GM12878 (cell line): ENCODE measurements around the gene INCA1. TPM values are rescaled to one million over a fixed set of nuclear protein-coding genes. Genes with fewer than 3 reads are reported as not detected.
A peak's percentile ranks its signal among the peaks of the same experiment; 100 is the strongest.

Experiments
- ATAC-seq: fragments of 200-7000 bp; cut with Tn5 transposase; 3 replicates; pipeline ENCODE4 v1.9.1; 2020; ENCODE audit warnings: mild to moderate bottlenecking, moderate library complexity
- BruUV-seq: library from RNA; stranded (reverse); fragments of 400-500 nt; replicated peaks from 2 replicates; lab custom pipeline; 2021; lab: Mats Ljungman, UMichigan
- CTCF ChIA-PET: fragments of 300-600 bp; sonication (Branson Sonifier 250); formaldehyde crosslinking; extraction: SDS; loops from one replicate; lab custom pipeline; 2021; ENCODE audit warnings: inconsistent platforms; lab: Yijun Ruan, JAX
- POLR2A ChIA-PET: fragments of 350-600 bp; formaldehyde crosslinking; extraction: SDS; loops from one replicate; lab custom pipeline; 2021; ENCODE audit warnings: inconsistent platforms; lab: Charles Lee
- RAD21 ChIA-PET: fragments of 300-600 bp; sonication (Branson Sonifier 250); formaldehyde crosslinking; loops from one replicate; lab custom pipeline; 2023; ENCODE audit warnings: antibody characterized with exemption; ENCODE audit not compliant: unreplicated experiment; lab: Charles Lee
- SMC1A ChIA-PET: fragments of 300-600 bp; sonication (Branson Sonifier 250); formaldehyde crosslinking; loops from one replicate; lab custom pipeline; 2023; ENCODE audit not compliant: unreplicated experiment, uncharacterized antibody; lab: Charles Lee
- DNase-seq: peaks from one replicate; pipeline ENCODE4 v3.0.0-alpha.2; 2011; ENCODE audit warnings: low read depth, low spot score
- FAIRE-seq: peaks from 3 replicates; lab custom pipeline; 2011; peaks lifted over from hg19 to GRCh38; lab: Jason Lieb, UNC
- H2AFZ ChIP-seq: 2 replicates; pipeline ENCODE4 v1.6.0; 2011; ENCODE audit warnings: low read depth, low read length, control low read depth; ENCODE audit not compliant: control insufficient read depth
- H3K27ac ChIP-seq: 2 replicates; pipeline ENCODE4 v1.5.1; 2011; ENCODE audit warnings: control low read depth; ENCODE audit not compliant: control insufficient read depth, insufficient read depth
- H3K27me3 ChIP-seq, 2 experiments: replicated peaks in 1 of 2; 2 replicates each; pipeline versions ENCODE4 v1.6.0 to v1.6.1; 2011; ENCODE audit warnings: low read length in 1 of 2; ENCODE audit not compliant: control insufficient read depth in 2 of 2, insufficient read depth in 2 of 2
- H3K36me3 ChIP-seq, 2 experiments: 2 replicates each; pipeline ENCODE4 v1.5.1; 2011; ENCODE audit warnings: low read length in 1 of 2; ENCODE audit not compliant: control insufficient read depth in 2 of 2, insufficient read depth in 2 of 2
- H3K4me1 ChIP-seq: 2 replicates; pipeline ENCODE4 v1.6.1; 2011; ENCODE audit warnings: mild to moderate bottlenecking, low read length, moderate library complexity, mixed read lengths; ENCODE audit not compliant: control insufficient read depth, insufficient read depth
- H3K4me2 ChIP-seq: 2 replicates; pipeline ENCODE4 v1.6.0; 2011; ENCODE audit warnings: control low read depth; ENCODE audit not compliant: control insufficient read depth, insufficient read depth
- H3K4me3 ChIP-seq: fragments of 200-600 bp; sonication (generic); 2 replicates; pipeline ENCODE4 v1.5.1; 2016
- H3K79me2 ChIP-seq: 2 replicates; pipeline ENCODE4 v1.6.0; 2011; ENCODE audit warnings: low read length; ENCODE audit not compliant: control insufficient read depth, insufficient read depth
- H3K9ac ChIP-seq: 2 replicates; pipeline ENCODE4 v1.8.0; 2011; ENCODE audit warnings: low read length, control low read depth, mixed read lengths; ENCODE audit not compliant: control insufficient read depth, insufficient read depth
- H3K9me3 ChIP-seq: replicated peaks from 3 replicates; pipeline ENCODE4 v1.5.1; 2011; ENCODE audit warnings: mild to moderate bottlenecking, low read length; ENCODE audit not compliant: control insufficient read depth, insufficient read depth
- H4K20me1 ChIP-seq: 2 replicates; pipeline ENCODE4 v1.6.0; 2011; ENCODE audit not compliant: control insufficient read depth, insufficient read depth
- BCL3 ChIP-seq: IDR thresholded peaks from 2 replicates; pipeline ENCODE4 v1.6.1; 2011; ENCODE audit warnings: borderline replicate concordance, low read depth, mild to moderate bottlenecking, moderate library complexity, low read length; ENCODE audit not compliant: insufficient read depth, poor library complexity, severe bottlenecking
- CREB1 ChIP-seq: IDR thresholded peaks from 2 replicates; pipeline ENCODE4 v1.6.1; 2012; ENCODE audit warnings: low read depth, mild to moderate bottlenecking, inconsistent platforms
- CREM ChIP-seq: IDR thresholded peaks from 2 replicates; pipeline ENCODE4 v1.6.1; 2014; ENCODE audit warnings: antibody characterized with exemption, low read depth
- NFIC ChIP-seq: IDR thresholded peaks from 2 replicates; pipeline ENCODE4 v1.6.1; 2012; ENCODE audit warnings: low read depth, mild to moderate bottlenecking, inconsistent platforms, low read length, moderate library complexity
- PAX8 ChIP-seq: fragments of 450-650 bp; IDR thresholded peaks from 2 replicates; pipeline ENCODE4 v1.6.1; 2017; ENCODE audit warnings: mild to moderate bottlenecking, moderate library complexity
- PKNOX1 ChIP-seq: fragments of 450-650 bp; IDR thresholded peaks from 2 replicates; pipeline ENCODE4 v1.6.1; 2016; ENCODE audit warnings: mild to moderate bottlenecking
- POLR2AphosphoS2 ChIP-seq: IDR thresholded peaks from 2 replicates; pipeline ENCODE4 v1.6.1; 2011; ENCODE audit warnings: low read depth, mild to moderate bottlenecking, low read length, improper control_type of control experiment, moderate library complexity
- RBBP5 ChIP-seq: fragments of 200-600 bp; sonication (generic); conservative IDR thresholded peaks from 2 replicates; pipeline ENCODE4 v1.6.1; 2016
- RFX5 ChIP-seq: IDR thresholded peaks from 2 replicates; pipeline ENCODE4 v1.6.1; 2011; ENCODE audit warnings: low read depth, low read length, improper control_type of control experiment
- RUNX3 ChIP-seq: IDR thresholded peaks from 2 replicates; pipeline ENCODE4 v1.6.1; 2012; ENCODE audit warnings: low read length, inconsistent platforms
- SIX5 ChIP-seq: IDR thresholded peaks from 2 replicates; pipeline ENCODE4 v1.6.1; 2011; ENCODE audit warnings: mild to moderate bottlenecking, low read depth, low read length, moderate library complexity; ENCODE audit not compliant: severe bottlenecking
- SKIL ChIP-seq: fragments of 450-650 bp; IDR thresholded peaks from 2 replicates; pipeline ENCODE4 v1.6.1; 2017; ENCODE audit warnings: mild to moderate bottlenecking, low read depth, inconsistent platforms; ENCODE audit not compliant: poor library complexity, severe bottlenecking
- SMARCA5 ChIP-seq: fragments of 450-650 bp; IDR thresholded peaks from 2 replicates; pipeline ENCODE4 v1.6.1; 2017; ENCODE audit warnings: mild to moderate bottlenecking
- SREBF1 ChIP-seq: IDR thresholded peaks from 2 replicates; pipeline ENCODE4 v1.6.1; 2012; ENCODE audit warnings: mild to moderate bottlenecking, low read length
- WGBS: methylation state at CpG from one replicate; pipeline ENCODE4 v1.1.6; 2016; ENCODE audit warnings: low lambda C conversion rate; ENCODE audit not compliant: insufficient replicate concordance, insufficient coverage; ENCODE audit errors: missing lambda C conversion rate; 5-methylcytosine and 5-hydroxymethylcytosine counted together
- in situ Hi-C: fragments of 300-500 bp; cut with MboI; formaldehyde crosslinking; loops from 9 replicates; pipeline ENCODE4 v1.14.3; 2018; ENCODE audit warnings: mixed read lengths
- intact Hi-C: fragments of 100-400 bp; cut with micrococcal nuclease; formaldehyde crosslinking; loops from one replicate; pipeline ENCODE4 v1.14.2; 2022; ENCODE audit not compliant: unreplicated experiment
- polyA plus RNA-seq, 11 experiments: library from polyadenylated mRNA; depleted of rRNA in 4 of 11; unstranded in 6 of 11; stranded (reverse) in 5 of 11; fragments of >200 nt; fragmentation: Nextera tagmentation in 4 of 11; fragmentation: Illumina TruSeq in 1 of 11; extraction: Ambion mirVana in 4 of 11; extraction: Trizol in 1 of 11; gene quantifications; 1 replicate in 1 of 11; 2 replicates in 10 of 11; pipeline versions ENCODE4 v1.2.1 to v1.2.3, GENCODE V29; 2011 to 2016; ENCODE audit warnings: inconsistent platforms in 2 of 11, missing spikeins in 2 of 11, low read depth in 1 of 11
- total RNA-seq, 4 experiments: library from RNA; depleted of rRNA in 3 of 4; stranded (reverse); fragments of >200 nt in 3 of 4; fragmentation: Illumina TruSeq in 1 of 4; extraction: Trizol in 1 of 4; gene quantifications; 2 replicates each; pipeline versions ENCODE4 v1.2.1 to v1.2.3, GENCODE V29; 2013 to 2021

The INCA1 gene
- total and polyA plus RNA-seq, 10 of the 15 experiments (the other 5 are each of a cell fraction or from before 2014, with no cell fraction given): 0.19 to 1.8 (median 0.45) TPM

GRCh38 chr17:4970273-4970672 lies 27.0 kb downstream of the INCA1 start (continued):
- no peak for TF ChIP-seq SREBF1
- TF ChIP-seq, all 136 proteins: peak for 0

GRCh38 chr17:4969551-4970173 lies 27.7 kb downstream of the INCA1 start:
- Histone ChIP-seq H3K27ac (no peak overlapping the region), H3K4me2 (peak overlapping the region; percentile 99; the same call in 1 of the 2 replicates), H3K4me1 (peaks cover 14% of the 10 kb centered on the region), H3K36me3 (peaks cover 13 to 18% of the 10 kb centered on the region in 2 experiments; a peak in 3 of 4 replicates), H3K79me2 (peaks cover 29% of the 10 kb centered on the region), H3K27me3 (no peaks in the 10 kb centered on the region), H3K9ac (no peak overlapping the region), H3K4me3 (no peak overlapping the region), H4K20me1 (no peaks in the 10 kb centered on the region), H2AFZ (no peak overlapping the region), H3K9me3 (no peaks in the 10 kb centered on the region)
- RAD21 ChIA-PET: interaction anchor here (1.2 to 1.3 kb wide), 2 partner anchors 17 to 62 kb away, joined by 3 read pairs; no protein-coding TSS in a partner anchor
- POLR2A ChIA-PET: interaction anchor here (1.0 to 8.5 kb wide), 2 partner anchors 17 to 23 kb away, joined by 3 to 272 read pairs; partner anchors contain the start of genes CAMTA2, ENO3, PFN1 and RNF167
- FAIRE-seq (no peak), DNase-seq (no peak), ATAC-seq (no peak)
- in situ Hi-C loops: no loop called here
- CTCF ChIA-PET: interaction anchor here (0.7 to 3.6 kb wide), 7 partner anchors 11 to 93 kb away, joined by 3 to 18 read pairs (median 4); partner anchors contain the start of genes CAMTA2, RNF167 and SLC25A11
- BruUV-seq: no TSS peak
- SMC1A ChIA-PET: interaction anchor here (1.8 to 2.7 kb wide), 2 partner anchors 11 to 61 kb away, joined by 4 to 9 read pairs; no protein-coding TSS in a partner anchor
- 89% methylated on average over 16 of the region's 16 CpGs for WGBS
- intact Hi-C loops: loop anchor here (5.0 kb wide), 1 partner anchor 93 kb away; no protein-coding TSS in a partner anchor
- TF ChIP-seq CREB1 (no peak), RUNX3 (no peak), NFIC (no peak), PKNOX1 (no peak), SMARCA5 (no peak), PAX8 (no peak), SKIL (no peak), RFX5 (no peak), POLR2AphosphoS2 (no peak), RBBP5 (no peak), SIX5 (no peak), BCL3 (no peak), CREM (no peak)
